KOPT-K1 (cell line): ENCODE data around the gene CYRIA.

Source experiments
- H3K27ac ChIP-seq: fragments of 200-600 bp; sonication (generic); 2 replicates; pipeline ENCODE4 v1.5.1; 2016; ENCODE audit warnings: antibody characterized with exemption, mild to moderate bottlenecking, low read depth, low read length; ENCODE audit not compliant: poor library complexity, severe bottlenecking
- H3K36me3 ChIP-seq: fragments of 200-600 bp; sonication (generic); 2 replicates; pipeline ENCODE4 v1.5.1; 2017; ENCODE audit warnings: antibody characterized with exemption, mild to moderate bottlenecking, low read length, moderate library complexity; ENCODE audit not compliant: insufficient read depth
- H3K9me3 ChIP-seq: fragments of 200-600 bp; sonication (generic); 2 replicates; pipeline ENCODE4 v1.5.1; 2017; ENCODE audit warnings: antibody characterized with exemption, low read length, mild to moderate bottlenecking; ENCODE audit not compliant: insufficient read depth, poor library complexity, severe bottlenecking

CYRIA gene

GRCh38 chr2:16660556-16660955 lies 5.1 kb downstream of the CYRIA start:
- Histone ChIP-seq H3K36me3 (no peaks in the 10 kb centered on the region), H3K27ac (no peak overlapping the region), H3K9me3 (no peaks in the 10 kb centered on the region)

- Histone ChIP-seq H3K9me3 (no peaks in the 10 kb centered on the region), H3K27ac (no peak overlapping the region), H3K36me3 (no peaks in the 10 kb centered on the region)
These were observed 5.5 kb downstream of the CYRIA start for GRCh38 chr2:16660114-16660513.

DNA sequence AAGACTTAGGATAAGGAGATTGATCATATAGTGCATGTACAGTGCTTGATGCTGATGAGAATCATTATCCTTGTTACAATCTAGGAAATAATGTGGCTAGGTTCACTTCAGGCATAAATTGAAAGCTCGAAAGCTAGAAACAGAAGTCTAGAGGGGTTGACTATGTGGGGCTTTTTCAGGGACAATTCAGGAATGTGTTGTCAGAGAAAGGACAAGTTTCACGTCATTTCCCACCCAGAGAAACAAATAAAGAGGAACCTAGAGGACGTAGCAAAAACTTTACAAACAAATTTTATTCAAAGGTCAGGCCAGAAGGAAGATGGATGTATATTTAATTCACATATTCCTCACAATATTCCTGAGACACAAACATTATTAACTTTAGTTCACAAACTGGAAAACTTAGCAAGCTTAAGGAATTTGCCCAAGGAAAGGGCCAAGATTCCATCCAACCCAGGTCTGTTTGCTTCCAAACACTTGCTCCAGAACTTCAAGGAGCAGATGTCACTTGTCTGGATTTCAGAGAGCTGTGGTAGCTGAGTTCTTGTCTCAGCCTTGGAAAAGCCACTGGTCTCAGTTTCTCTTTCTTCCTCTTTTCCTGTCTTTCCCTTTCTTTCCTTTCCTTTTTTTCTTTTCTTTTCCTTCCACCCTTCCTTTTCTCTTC lies 7.4 kb downstream of the CYRIA start:
- no peak overlapping the region for H3K27ac ChIP-seq
- H3K36me3 ChIP-seq: no peaks in the 10 kb centered on the region
- H3K9me3 ChIP-seq: no peaks in the 10 kb centered on the region

- Histone ChIP-seq H3K36me3 (no peaks in the 10 kb centered on the region), H3K9me3 (no peaks in the 10 kb centered on the region), H3K27ac (no peak overlapping the region)
These were observed 8.0 kb downstream of the CYRIA start for GRCh38 chr2:16657671-16658070.

- Histone ChIP-seq H3K27ac (no peak overlapping the region), H3K9me3 (no peaks in the 10 kb centered on the region), H3K36me3 (no peaks in the 10 kb centered on the region)
These were observed 8.7 kb downstream of the CYRIA start for GRCh38 chr2:16656784-16657391.

GRCh38 chr2:16655905-16656642 lies 9.6 kb downstream of the CYRIA start:
- H3K36me3 ChIP-seq: no peaks in the 10 kb centered on the region
- H3K9me3 ChIP-seq: no peaks in the 10 kb centered on the region
- H3K27ac ChIP-seq: no peak overlapping the region

- Histone ChIP-seq H3K27ac (no peak overlapping the region), H3K36me3 (no peaks in the 10 kb centered on the region)
These were observed 10.2 kb downstream of the CYRIA start for GRCh38 chr2:16655445-16655837.

GRCh38 chr2:16654833-16655444 lies 10.7 kb downstream of the CYRIA start:
- Histone ChIP-seq H3K36me3 (no peaks in the 10 kb centered on the region), H3K9me3 (no peaks in the 10 kb centered on the region), H3K27ac (no peak overlapping the region)

More at GRCh38 chr2:16655445-16655837, 10.2 kb downstream of the CYRIA start:
- no peaks in the 10 kb centered on the region for H3K9me3 ChIP-seq

DNA sequence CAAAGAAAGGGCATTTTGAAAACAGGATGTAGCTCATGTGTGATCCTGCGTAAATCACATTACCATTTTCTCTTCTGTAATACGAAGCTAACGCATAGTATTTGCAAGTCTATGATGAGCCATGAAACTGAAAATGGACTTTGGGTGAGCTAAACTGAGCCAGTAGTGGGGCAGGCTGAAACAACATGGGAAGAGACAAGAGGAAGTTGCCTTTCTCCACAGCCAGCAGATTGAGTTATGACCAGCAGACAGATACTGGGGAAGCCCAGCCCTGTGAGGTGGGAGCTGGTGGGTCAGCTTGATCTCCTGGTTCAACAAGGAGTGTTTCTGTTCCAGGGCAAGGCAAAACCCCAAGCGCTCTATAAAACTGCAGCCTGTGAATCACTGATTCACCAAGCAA lies 11.8 kb downstream of the CYRIA start:
- no peaks in the 10 kb centered on the region for H3K9me3 ChIP-seq
- no peaks in the 10 kb centered on the region for H3K36me3 ChIP-seq
- no peak overlapping the region for H3K27ac ChIP-seq

DNA sequence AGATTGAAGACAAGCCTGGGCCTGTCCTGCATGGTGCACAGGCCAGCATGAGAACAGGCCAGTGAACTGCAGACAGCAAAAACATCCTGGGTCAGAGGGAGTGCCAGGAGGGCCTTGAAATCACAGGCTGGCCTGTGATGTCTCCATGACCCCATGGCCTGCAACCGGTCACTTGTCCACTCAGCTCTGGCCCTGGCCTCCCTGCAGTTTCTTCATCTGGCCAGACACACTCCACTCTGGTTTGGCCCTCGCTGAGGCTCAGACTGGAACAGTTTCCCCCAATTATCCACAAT lies 12.6 kb downstream of the CYRIA start:
- Histone ChIP-seq H3K27ac (no peak overlapping the region), H3K36me3 (no peaks in the 10 kb centered on the region), H3K9me3 (no peaks in the 10 kb centered on the region)

DNA sequence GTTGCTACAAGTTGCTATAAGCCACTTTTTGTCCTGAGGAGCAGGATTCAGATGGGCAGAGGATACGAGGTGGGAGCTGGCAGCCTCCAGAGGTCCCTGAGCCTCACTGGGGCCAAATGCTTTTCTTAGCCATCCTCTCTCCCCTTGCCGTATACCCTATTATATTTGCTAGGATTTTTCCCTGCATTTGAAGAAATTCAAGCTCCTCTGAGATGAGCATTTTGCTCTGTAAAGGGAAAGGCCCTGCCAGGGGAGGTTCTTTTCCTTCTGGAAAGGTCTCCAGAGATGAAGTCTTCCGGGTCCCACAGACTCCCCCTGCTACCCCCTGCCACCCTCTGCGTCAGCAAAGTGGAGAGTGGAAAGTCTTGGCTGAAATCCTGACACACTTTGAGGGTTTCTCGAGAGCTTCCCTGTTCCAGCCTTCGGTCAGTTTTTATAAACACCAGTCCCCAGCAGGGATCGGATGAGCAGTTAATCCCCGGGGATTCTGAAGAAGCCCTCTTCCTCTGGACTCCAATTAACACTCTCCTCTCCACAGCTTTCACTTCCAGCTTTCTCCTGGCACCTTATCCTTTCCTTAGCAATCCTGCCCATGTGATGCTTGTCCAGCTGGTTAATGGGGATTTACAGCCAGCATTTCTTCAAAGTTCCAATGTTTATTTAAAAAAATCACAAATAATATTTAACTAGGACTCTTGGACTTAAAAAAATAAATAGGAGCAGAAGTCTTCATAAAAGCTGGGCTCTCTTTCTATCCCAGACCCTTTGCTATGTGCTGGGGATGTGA lies 13.1 kb downstream of the CYRIA start:
- Histone ChIP-seq H3K27ac (no peak overlapping the region), H3K9me3 (no peaks in the 10 kb centered on the region)

DNA sequence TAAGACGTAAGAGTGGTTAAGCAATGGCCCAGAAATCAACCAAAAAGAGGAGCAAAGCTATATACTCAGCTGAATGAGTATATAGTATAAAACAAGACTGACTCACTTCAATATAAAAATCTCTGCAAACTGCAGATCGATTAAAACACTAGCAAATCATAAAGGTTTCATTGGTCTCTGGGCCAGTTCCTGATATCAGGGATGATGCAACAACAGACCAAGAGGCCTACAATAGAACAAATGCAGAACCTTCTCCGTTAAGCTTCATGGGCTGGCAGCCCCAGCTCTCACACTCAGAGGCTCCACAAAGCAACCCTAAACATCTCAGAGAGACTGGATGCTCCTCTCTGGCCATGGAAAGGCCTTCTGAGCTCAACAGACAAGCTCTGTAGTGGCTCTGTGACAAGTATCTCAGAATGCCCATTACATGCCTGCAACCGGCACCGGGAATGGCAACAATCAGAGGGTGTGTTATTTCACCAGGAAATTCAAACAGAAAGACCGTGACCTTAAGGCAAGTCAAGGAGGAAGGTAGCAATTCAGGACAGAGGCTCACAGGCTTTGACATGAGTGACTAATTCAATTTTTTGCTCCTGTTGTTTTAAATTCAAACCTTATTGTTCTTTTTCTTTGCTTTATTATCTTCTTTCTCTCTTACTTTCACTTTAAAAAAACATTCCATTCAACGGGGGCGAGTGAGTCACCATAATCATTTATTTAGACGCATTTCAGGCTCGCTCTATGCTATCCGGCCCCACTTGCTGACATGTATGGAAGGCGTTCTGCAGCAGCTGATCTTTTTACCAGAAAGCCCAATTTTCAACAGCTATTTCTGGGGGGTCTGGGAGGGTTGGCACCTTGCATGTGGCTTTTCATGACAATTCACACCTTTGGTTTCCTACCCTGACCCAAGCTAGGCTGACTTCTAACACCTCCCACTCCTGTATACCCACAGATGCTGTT lies 15.1 kb downstream of the CYRIA start:
- H3K27ac ChIP-seq: no peak overlapping the region
- H3K36me3 ChIP-seq: no peaks in the 10 kb centered on the region
- no peaks in the 10 kb centered on the region for H3K9me3 ChIP-seq

More for the DNA sequence above, 13.1 kb downstream of the CYRIA start:
- no peaks in the 10 kb centered on the region for H3K36me3 ChIP-seq

GRCh38 chr2:16649353-16650286 lies 16.0 kb downstream of the CYRIA start:
- H3K27ac ChIP-seq: no peak overlapping the region
- no peaks in the 10 kb centered on the region for H3K9me3 ChIP-seq
- H3K36me3 ChIP-seq: no peaks in the 10 kb centered on the region
